C1 segment of cervical spinal cord (tissue), 14 donors: ENCODE data around the gene BTNL2.
"Not testable (repeated sequence)": the region's sequence is repeated elsewhere in the genome, so short reads cannot be mapped to it uniquely, and the experiment has no call there.

Experiments
- DNase-seq, 14 donors: peaks; one replicate each; lab custom pipeline; 2025; lab: John Stamatoyannopoulos, UW

Gene BTNL2

GRCh38 chr6:32369660-32370059 lies 37.3 kb downstream of the BTNL2 start:
- DNase-seq, result no peak

DNA sequence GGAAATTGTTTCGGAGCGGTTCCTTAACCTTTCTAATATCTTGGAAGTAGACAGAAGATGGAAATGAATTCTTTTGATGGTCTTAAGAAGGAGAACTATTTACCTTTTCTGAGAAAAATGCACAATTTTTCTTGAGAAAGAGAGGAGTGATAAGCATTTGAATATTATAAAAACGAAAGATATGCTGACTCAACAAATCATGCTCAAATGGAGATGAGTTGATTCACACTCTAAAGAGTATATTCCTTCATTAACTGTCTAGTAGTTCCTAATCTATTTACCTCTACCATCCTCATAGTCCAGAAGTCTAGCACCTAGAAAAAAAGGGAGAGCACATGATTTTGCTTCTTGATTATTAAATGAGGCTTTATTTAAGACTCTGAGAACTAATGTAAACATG lies 39.3 kb downstream of the BTNL2 start:
- DNase-seq, result no peak

DNA sequence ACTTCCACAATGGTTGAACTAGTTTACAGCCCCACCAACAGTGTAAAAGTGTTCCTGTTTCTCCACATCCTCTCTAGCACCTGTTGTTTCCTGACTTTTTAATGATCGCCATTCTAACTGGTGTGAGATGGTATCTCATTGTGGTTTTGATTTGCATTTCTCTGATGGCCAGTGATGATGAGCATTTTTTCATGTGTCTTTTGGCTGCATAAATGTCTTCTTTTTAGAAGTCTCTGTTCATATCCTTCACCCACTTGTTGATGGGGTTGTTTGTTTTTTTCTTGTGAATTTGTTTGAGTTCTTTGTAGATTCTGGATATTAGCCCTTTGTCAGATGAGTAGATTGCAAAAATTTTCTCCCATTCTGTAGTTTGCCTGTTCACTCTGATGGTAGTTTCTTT lies 47.8 kb downstream of the BTNL2 start:
- not testable (repeated sequence) for DNase-seq

- DNase-seq, result not testable (repeated sequence)
These were observed 48.4 kb downstream of the BTNL2 start for GRCh38 chr6:32358548-32358947.

DNA sequence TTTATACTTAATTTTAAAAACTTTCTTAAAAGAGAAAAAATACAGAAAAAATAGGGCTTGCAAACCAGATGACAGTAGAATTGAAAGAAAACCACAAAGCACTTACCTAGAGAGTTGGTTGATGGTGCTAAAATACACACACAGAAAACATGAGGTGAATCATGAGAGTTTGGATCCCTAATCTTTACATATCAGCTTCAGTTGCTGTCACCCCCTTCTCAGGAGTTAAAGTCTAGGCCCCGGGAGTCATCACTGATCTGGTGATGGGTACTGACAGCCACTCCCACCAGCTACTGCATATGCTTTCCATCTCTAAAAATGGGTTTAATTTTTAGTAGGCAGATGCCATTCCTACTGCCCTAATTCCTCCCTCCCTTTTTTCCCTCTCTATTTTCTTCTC lies 52.0 kb downstream of the BTNL2 start:
- DNase-seq, result no peak

- no peak for DNase-seq
These were observed 53.6 kb downstream of the BTNL2 start for GRCh38 chr6:32353348-32353747.
